HG02840 (cell line): ENCODE data around the gene STIM1.
"Not testable (repeated sequence)": the region's sequence is repeated elsewhere in the genome, so short reads cannot be mapped to it uniquely, and the experiment has no call there.

Experiments used
- ATAC-seq: cut with Tn5 transposase; IDR thresholded peaks from one replicate; pipeline ENCODE4 v1.9.1; 2021; ENCODE audit warnings: mild to moderate bottlenecking, moderate library complexity, moderate number of reproducible peaks; ENCODE audit not compliant: unreplicated experiment, low FRiP score

STIM1 gene

DNA sequence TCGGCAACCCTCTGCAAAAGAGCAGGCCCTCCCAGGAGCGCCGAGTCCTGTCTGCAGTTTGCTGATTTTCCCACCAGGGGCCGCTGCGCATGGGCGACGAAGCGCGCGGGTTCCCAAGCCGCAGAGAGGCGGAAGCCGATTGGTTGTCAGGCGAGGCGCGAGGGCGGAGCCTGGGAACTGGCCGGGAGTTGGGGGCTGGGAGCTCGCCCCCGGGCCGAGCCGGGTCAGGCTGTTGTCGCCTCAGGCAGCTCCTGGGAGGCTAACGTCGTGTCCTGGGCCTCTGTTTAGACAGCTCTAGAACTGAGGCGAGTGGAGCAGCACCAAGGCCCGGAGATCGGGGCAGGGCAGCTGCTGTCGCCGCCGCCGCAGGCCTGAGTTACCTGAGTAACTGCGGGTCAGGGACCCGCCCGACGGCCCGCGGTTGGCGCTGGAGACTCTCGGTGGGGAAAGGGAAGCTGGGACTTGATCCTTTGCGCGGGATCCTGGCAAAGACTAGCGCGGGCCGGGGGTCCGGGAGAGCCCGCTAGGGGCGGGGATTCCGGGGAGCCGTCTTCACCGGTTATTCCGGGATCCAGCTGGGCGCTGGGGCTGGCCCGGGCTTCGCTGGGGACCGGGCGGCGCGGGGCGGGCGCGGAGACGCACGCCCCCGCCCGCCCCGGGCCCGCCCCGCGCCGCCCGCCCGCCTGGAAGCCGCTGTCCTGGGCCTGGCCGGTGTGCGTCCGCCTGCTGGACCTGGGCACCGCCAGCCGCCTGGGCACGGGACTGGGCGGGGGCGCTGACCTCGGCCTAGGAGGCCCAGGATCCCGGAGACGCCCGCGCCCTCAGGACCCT, at the start of gene STIM1:
STIM1 (plus strand) TSS at position 688 of the 831 bp plus-strand sequence. CDS start 607 bp downstream, outside the sequence.
- ATAC-seq: peak; percentile 71

GRCh38 chr11:3807909-3808860, 47.3 kb upstream of the STIM1 start, which contains the start of gene PGAP2:
Gene PGAP2, plus strand, starts transcription at chr11:3808560. Its CDS starts 2,700 bp downstream, at chr11:3811260.
- peak; percentile 67 for ATAC-seq

DNA sequence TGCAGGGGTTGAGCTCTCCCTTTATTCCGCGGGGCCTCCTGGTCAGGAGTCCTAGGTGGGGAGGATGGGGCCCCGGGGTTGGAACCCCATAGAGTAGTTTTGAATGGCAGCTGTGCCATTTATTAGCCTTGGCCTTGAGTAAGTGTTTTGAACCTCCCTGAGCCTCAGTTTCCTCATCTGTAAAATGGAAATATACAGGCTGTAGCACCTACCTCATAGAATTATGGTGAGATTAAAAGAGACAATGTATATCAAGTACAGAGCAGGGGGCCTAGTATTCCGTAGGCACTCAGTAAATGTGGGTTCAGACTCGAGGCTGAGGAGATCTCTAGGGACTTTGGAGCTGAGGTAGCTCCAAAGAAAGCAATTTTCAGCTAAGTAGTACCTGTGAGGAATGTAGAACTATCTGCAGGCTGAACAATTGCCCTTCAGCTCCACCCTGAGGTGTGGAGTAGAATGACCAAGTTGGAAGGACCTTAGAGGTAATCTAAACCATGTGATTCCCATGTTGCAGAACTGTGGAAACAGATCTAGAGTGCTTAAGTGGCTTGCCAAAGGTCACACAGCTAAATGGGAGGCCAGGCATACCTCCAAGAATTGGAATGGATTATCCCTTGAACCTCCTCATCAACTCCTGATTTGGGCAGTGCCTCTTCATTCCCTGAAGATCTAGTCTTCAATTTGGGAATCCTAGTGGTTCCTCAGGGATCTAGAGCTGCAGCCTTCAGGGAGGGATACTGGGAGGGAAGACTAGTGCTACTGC, 46.4 kb upstream of the STIM1 start:
- peak; percentile 62 for ATAC-seq

GRCh38 chr11:3809624-3809928, 45.9 kb upstream of the STIM1 start:
- ATAC-seq: no peak

DNA sequence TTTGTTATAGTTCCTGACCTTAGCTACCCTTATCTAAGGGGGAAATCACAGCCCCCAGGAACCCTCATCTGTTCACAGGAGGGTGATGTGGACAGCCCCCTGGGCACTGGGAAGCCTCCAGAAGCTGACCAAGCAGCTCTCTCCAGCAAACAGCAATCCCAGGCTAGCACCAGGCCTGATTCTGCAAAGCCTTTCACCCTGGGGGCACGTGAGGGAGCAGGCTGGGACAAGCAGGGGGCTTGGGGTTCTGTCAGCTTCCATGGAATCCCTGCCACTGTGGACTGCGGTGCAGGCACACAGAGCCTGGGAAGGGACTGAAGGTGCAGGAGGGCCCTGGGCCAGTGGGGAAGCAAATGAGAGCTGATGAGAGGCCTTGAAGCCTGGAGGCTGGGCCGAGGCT, 45.0 kb upstream of the STIM1 start:
- no peak for ATAC-seq

- ATAC-seq: no peak
Observed at GRCh38 chr11:3810951-3811350, 44.5 kb upstream of the STIM1 start.

GRCh38 chr11:3814832-3815231, 40.6 kb upstream of the STIM1 start:
- ATAC-seq: not testable (repeated sequence)

GRCh38 chr11:3815845-3816244, 39.6 kb upstream of the STIM1 start:
- no peak for ATAC-seq

DNA sequence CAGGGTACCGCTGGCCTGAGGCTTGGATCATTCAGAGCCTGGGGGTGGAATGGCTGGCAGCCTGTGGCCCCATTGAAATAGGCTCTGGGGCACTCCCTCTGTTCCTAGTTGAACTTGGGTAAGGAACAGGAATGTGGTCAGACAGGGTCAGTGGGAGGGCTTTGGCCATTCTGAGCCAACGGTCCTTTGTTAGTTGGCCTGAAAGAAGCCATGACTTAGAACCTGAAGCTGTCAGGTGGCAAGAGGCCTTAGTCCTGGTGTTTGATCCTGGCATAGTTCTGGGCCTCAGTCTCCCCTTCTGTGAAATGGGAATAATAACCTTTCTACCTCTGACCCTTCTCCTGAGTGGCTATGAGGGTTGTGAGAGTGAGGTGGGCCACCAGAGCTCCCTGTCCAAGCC, 38.8 kb upstream of the STIM1 start:
- no peak for ATAC-seq

DNA sequence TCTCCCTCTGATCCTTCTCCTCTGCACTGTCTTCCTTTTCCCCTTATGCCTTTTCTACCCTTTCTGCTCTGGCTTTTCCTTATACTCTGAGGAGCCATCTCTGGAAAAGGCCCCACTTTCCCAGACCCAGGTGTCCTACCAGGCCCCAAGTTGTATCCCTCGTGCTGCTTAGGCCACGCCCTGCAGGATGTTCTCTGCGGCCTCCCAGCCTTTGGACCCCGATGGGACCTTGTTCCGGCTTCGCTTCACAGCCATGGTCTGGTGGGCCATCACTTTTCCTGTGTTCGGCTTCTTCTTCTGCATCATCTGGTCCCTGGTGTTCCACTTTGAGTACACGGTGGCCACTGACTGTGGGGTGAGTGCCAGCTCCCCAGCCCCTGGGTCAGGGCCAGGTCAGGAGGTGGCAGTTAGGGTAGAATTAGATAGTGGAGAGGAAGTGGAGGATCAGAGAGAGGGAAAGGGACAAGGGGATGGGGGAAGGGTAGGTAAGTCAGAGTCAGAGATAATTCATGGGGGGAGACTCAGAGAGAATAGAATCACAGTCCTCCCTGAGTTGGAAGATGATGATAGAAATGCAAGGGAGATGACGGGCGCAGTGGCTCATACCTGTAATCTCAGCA, 38.2 kb upstream of the STIM1 start:
- no peak for ATAC-seq

GRCh38 chr11:3820971-3821370, 34.5 kb upstream of the STIM1 start:
- no peak for ATAC-seq

DNA sequence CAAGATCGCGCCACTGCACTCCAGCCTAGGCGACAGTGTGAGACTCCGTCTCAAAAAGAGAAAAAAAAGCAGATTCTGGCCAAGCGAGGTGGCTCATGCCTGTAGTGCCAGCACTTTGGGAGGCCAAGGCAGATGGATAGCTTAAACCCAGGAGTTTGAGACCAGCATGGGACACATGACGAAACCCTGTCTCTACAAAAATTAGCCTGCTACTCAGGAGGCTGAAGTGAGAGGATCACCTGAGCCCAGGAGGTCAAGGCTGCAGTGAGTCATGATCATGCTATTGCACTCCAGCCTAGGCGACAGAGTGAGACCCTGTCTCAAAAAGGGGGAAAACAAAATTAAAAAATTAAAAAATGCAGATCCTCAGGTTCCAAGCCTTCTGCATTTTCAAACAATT, 33.2 kb upstream of the STIM1 start:
- ATAC-seq: no peak

DNA sequence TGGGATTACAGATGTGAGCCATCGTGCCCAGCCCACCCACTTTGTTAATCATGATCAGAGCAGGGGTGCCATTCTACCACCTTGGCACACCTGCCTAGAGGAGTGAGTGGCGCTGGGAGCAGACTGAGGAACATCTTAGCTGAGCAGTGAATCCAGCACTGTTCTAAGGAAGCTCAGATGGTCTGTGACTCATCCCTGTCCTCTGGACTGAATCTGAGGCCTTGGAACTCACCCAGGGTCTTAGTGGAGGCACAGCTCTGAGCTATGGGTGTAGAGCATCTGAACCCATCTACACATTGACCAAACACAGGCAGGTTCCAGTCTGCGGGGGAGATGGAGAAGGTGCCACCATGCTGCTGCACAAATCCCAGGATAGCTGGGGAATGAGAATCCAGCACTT, 32.2 kb upstream of the STIM1 start:
- no peak for ATAC-seq

DNA sequence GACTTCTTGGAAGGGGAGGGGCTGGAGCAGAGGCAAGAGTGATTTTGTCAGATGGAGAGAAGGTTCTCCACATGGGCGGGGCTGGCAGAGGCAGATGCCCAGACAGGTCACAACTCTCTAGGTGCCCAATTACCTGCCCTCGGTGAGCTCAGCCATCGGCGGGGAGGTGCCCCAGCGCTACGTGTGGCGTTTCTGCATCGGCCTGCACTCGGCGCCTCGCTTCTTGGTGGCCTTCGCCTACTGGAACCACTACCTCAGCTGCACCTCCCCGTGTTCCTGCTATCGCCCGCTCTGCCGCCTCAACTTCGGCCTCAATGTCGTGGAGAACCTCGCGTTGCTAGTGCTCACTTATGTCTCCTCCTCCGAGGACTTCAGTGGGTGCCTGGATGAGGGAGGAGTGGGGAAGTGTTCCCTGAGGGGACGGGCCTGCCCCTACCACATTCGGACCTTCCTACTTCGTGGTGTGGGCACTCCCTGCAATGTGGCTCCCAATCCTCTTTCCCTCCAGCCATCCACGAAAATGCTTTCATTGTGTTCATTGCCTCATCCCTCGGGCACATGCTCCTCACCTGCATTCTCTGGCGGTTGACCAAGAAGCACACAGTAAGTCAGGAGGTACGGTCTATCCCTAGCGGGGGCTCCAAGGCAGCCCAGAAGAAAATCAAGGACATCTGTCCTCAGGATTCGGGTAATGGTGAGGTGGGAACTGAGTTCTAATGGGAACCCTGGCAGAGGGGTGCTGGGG, 31.5 kb upstream of the STIM1 start:
- ATAC-seq: no peak

DNA sequence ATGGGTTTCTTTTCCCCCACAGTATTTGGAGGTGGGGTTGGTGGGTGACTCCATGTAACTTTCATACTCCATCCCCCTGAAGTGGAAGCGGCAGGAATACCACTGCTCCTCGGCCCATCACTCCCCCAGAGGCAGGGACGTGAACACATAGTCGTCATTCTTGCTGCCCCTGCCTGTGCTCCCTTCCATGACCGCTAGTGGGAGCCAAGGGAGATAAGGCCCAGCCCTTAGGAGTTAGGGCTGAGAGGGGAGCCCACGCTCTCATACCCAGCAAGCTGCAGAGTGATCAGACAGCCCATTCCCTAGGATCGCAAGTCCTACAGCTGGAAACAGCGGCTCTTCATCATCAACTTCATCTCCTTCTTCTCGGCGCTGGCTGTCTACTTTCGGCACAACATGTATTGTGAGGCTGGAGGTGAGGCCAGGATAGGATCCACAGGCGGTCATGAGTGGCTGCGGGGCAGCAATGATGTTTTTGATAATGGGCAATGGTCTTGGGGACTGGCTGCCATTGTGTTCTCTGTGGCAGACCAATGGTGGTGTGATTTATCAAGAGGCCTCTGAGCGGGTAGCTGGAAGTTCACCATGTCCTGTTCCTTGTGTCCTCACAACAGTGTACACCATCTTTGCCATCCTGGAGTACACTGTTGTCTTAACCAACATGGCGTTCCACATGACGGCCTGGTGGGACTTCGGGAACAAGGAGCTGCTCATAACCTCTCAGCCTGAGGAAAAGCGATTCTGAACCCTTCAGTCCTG, 30.6 kb upstream of the STIM1 start:
- peak; percentile 53 for ATAC-seq

DNA sequence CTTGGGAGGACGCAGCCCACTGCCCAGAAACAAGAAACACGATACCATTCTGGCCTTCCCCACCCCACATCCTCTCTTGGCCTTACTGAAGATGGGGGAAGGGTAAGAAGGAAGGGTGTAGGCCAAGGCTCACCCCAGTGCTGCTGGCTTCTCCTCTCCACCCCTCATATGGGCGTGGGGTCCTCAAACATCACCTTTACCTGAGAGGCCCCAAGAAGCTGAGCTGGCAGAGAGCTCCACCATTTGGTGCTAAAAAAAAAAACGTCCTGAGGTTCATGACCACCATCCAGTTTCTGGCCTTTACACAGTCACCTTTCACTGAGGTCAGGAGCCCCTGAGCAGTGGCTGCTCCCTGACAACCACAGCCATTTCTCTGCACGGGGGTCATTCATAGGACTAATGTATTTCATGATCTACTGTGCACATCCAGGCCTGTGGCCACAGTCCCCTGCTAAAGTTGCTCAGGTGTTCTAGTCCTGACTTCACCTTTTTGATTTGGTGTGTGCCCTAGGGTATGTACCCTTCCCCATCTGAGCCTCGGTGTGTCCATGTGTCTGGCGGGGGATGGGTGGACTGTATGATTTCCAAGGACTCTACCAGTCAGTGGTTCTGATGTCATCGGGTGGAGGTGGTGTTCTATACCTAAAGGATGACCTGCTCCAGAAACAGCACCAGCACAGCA, 29.9 kb upstream of the STIM1 start:
- ATAC-seq: no peak

- ATAC-seq: no peak
Observed at GRCh38 chr11:3826721-3827120, 28.7 kb upstream of the STIM1 start.

- ATAC-seq: no peak
Observed at GRCh38 chr11:3827434-3828186, 27.9 kb upstream of the STIM1 start.
